Muscle of leg (tissue), 11 donors: ENCODE measurements around the gene TEX52. TPM values are rescaled to one million over a fixed set of nuclear protein-coding genes. Genes with fewer than 3 reads are reported as not detected.
"Not testable (repeated sequence)": the region's sequence is repeated elsewhere in the genome, so short reads cannot be mapped to it uniquely, and the experiment has no call there.

ENCODE experiments used
- DNase-seq: peaks from one replicate; pipeline ENCODE4 v3.0.0; 2013
- H3K27ac ChIP-seq: one replicate; pipeline ENCODE4 v1.5.1; 2013; ENCODE audit warnings: mild to moderate bottlenecking, low read length, control low read depth
- H3K27me3 ChIP-seq: one replicate; pipeline ENCODE4 v1.6.1; 2013; ENCODE audit warnings: low read length; ENCODE audit not compliant: control insufficient read depth, insufficient read depth
- H3K36me3 ChIP-seq: one replicate; pipeline ENCODE4 v1.6.1; 2013; ENCODE audit warnings: low read length; ENCODE audit not compliant: control insufficient read depth, insufficient read depth
- H3K4me1 ChIP-seq: one replicate; pipeline ENCODE4 v1.6.1; 2013; ENCODE audit warnings: low read length; ENCODE audit not compliant: control insufficient read depth, insufficient read depth
- H3K4me3 ChIP-seq: one replicate; pipeline ENCODE4 v1.5.1; 2013; ENCODE audit warnings: low read length, control low read depth
- H3K9me3 ChIP-seq: replicated peaks from 2 replicates; pipeline ENCODE4 v1.6.1; 2013; ENCODE audit warnings: low read depth, low read length; ENCODE audit not compliant: control insufficient read depth
- WGBS: methylation state at CpG from one replicate; pipeline ENCODE4 v1.1.5; 2013; ENCODE audit warnings: missing lambda C conversion rate; ENCODE audit not compliant: insufficient coverage; 5-methylcytosine and 5-hydroxymethylcytosine counted together
- polyA plus RNA-seq, 8 donors: library from polyadenylated mRNA; unstranded; fragments of 120-200 nt; gene quantifications; one replicate each; pipeline versions ENCODE4 v1.2.1 to v1.2.3, GENCODE V29; 2013; ENCODE audit warnings: inconsistent platforms in 1 of 8, low replicate concordance in 1 of 8; ENCODE audit not compliant: insufficient read length in 8 of 8, insufficient read depth in 1 of 8
- total RNA-seq: library from RNA; stranded (reverse); fragments of 120-200 nt; gene quantifications from one replicate; pipeline ENCODE4 v1.2.4, GENCODE V29; 2013

TEX52 gene
- total and polyA plus RNA-seq, 9 donors, result 0.19 to 1.3 (median 0.58) TPM; not detected in 1

GRCh38 chr12:2868986-2869632 is 12.3 kb upstream of the TEX52 start:
- not testable (repeated sequence) for DNase-seq, H3K27me3 ChIP-seq, H3K4me1 ChIP-seq, H3K27ac ChIP-seq, H3K9me3 ChIP-seq, H3K4me3 ChIP-seq
- H3K36me3 ChIP-seq, result peaks cover 43% of the 10 kb centered on the region
- 96% methylated on average over 4 of the region's 9 CpGs for WGBS

- no peak for DNase-seq
- Histone ChIP-seq H3K4me1 (no peaks in the 10 kb centered on the region), H3K36me3 (peaks cover 42% of the 10 kb centered on the region), H3K4me3 (no peak overlapping the region), H3K9me3 (no peaks in the 10 kb centered on the region), H3K27me3 (no peaks in the 10 kb centered on the region), H3K27ac (no peak overlapping the region)
- 95% methylated on average over 7 of the region's 9 CpGs for WGBS
Measured at GRCh38 chr12:2864198-2864597, 7.4 kb upstream of the TEX52 start.

GRCh38 chr12:2863402-2863801 is 6.6 kb upstream of the TEX52 start:
- H3K9me3 ChIP-seq, DNase-seq, H3K4me1 ChIP-seq, H3K27me3 ChIP-seq, H3K27ac ChIP-seq, H3K4me3 ChIP-seq: not testable (repeated sequence)
- peaks cover 45% of the 10 kb centered on the region for H3K36me3 ChIP-seq
- WGBS, result 100% methylated on average over 7 of the region's 7 CpGs

- H3K27ac ChIP-seq, result no peak overlapping the region
- no peaks in the 10 kb centered on the region for H3K27me3 ChIP-seq
- H3K9me3 ChIP-seq, result no peaks in the 10 kb centered on the region
- H3K36me3 ChIP-seq, result peaks cover 45% of the 10 kb centered on the region
- no peak overlapping the region for H3K4me3 ChIP-seq
- no peak for DNase-seq
- 86% methylated on average over 2 of the region's 7 CpGs for WGBS
- H3K4me1 ChIP-seq, result no peaks in the 10 kb centered on the region
Measured at GRCh38 chr12:2862876-2863275, 6.0 kb upstream of the TEX52 start.

- DNase-seq, result no peak
- Histone ChIP-seq H3K4me3 (no peak overlapping the region), H3K27me3 (no peaks in the 10 kb centered on the region), H3K4me1 (no peaks in the 10 kb centered on the region), H3K27ac (no peak overlapping the region), H3K9me3 (no peaks in the 10 kb centered on the region), H3K36me3 (peaks cover 39% of the 10 kb centered on the region)
Measured at GRCh38 chr12:2860170-2860569, 3.3 kb upstream of the TEX52 start.

GRCh38 chr12:2858944-2859421 is 2.1 kb upstream of the TEX52 start:
- Histone ChIP-seq H3K9me3 (no peaks in the 10 kb centered on the region), H3K4me3 (no peak overlapping the region), H3K36me3 (peaks cover 30% of the 10 kb centered on the region), H3K27ac (no peak overlapping the region), H3K27me3 (no peaks in the 10 kb centered on the region), H3K4me1 (no peaks in the 10 kb centered on the region)
- DNase-seq, result no peak
- WGBS, result 84% methylated on average over 5 of the region's 12 CpGs

GRCh38 chr12:2858334-2858733 is 1.5 kb upstream of the TEX52 start:
- H3K27me3 ChIP-seq, result no peaks in the 10 kb centered on the region
- no peaks in the 10 kb centered on the region for H3K4me1 ChIP-seq
- H3K9me3 ChIP-seq, result no peaks in the 10 kb centered on the region
- DNase-seq, result no peak
- no peak overlapping the region for H3K4me3 ChIP-seq
- H3K36me3 ChIP-seq, result peaks cover 30% of the 10 kb centered on the region
- 81% methylated on average over 2 of the region's 2 CpGs for WGBS
- H3K27ac ChIP-seq, result no peak overlapping the region

- Histone ChIP-seq H3K4me3 (no peak overlapping the region), H3K9me3 (no peaks in the 10 kb centered on the region), H3K36me3 (peaks cover 24% of the 10 kb centered on the region), H3K27me3 (no peaks in the 10 kb centered on the region), H3K27ac (no peak overlapping the region), H3K4me1 (no peaks in the 10 kb centered on the region)
- 79% methylated on average over 2 of the region's 7 CpGs for WGBS
- no peak for DNase-seq
Measured at GRCh38 chr12:2857576-2857975, 737 bp upstream of the TEX52 start.

GRCh38 chr12:2856051-2856450 is 788 bp downstream of the TEX52 start:
- H3K36me3 ChIP-seq, result peaks cover 24% of the 10 kb centered on the region
- no peak overlapping the region for H3K27ac ChIP-seq
- no peaks in the 10 kb centered on the region for H3K27me3 ChIP-seq
- DNase-seq, result no peak
- no peak overlapping the region for H3K4me3 ChIP-seq
- H3K4me1 ChIP-seq, result no peaks in the 10 kb centered on the region
- no peaks in the 10 kb centered on the region for H3K9me3 ChIP-seq
- 90% methylated on average over 2 of the region's 3 CpGs for WGBS

GRCh38 chr12:2855546-2855945 is 1.3 kb downstream of the TEX52 start:
- Histone ChIP-seq H3K27ac (no peak overlapping the region), H3K4me1 (no peaks in the 10 kb centered on the region), H3K36me3 (peaks cover 24% of the 10 kb centered on the region), H3K4me3 (no peak overlapping the region), H3K9me3 (no peaks in the 10 kb centered on the region), H3K27me3 (no peaks in the 10 kb centered on the region)
- 85% methylated on average over 7 of the region's 7 CpGs for WGBS
- no peak for DNase-seq
